GM12873 (cell line): ENCODE measurements around the gene ACRV1.

Source experiments
- CTCF ChIP-seq: IDR thresholded peaks from 2 replicates; pipeline ENCODE4 v1.5.1; 2012; ENCODE audit warnings: low read depth, mild to moderate bottlenecking, moderate library complexity, low read length, control low read depth; ENCODE audit not compliant: insufficient read depth; ENCODE audit errors: missing control alignments

Gene ACRV1

GRCh38 chr11:125680747-125681146 lies at the start of gene ACRV1:
TSS of gene ACRV1 (minus strand) at chr11:125680847. CDS start at chr11:125680780, 67 bp downstream.
- no peak for TF ChIP-seq CTCF

- no peak for TF ChIP-seq CTCF
Observed at GRCh38 chr11:125728969-125729368, 48.3 kb upstream of the ACRV1 start.

- peak; percentile 35 for TF ChIP-seq CTCF
Observed at GRCh38 chr11:125724125-125724524, 43.5 kb upstream of the ACRV1 start.

GRCh38 chr11:125720781-125721180 lies 40.1 kb upstream of the ACRV1 start:
- no peak for TF ChIP-seq CTCF

- TF ChIP-seq CTCF = no peak
Observed at GRCh38 chr11:125701858-125702621, 21.4 kb upstream of the ACRV1 start.

GRCh38 chr11:125701018-125701610 lies 20.5 kb upstream of the ACRV1 start:
- no peak for TF ChIP-seq CTCF

- no peak for TF ChIP-seq CTCF
Observed at GRCh38 chr11:125694951-125695350, 14.3 kb upstream of the ACRV1 start.
